ENCODE data around the gene F2. TPM values are rescaled to one million over a fixed set of nuclear protein-coding genes. Genes with fewer than 3 reads are reported as not detected.

F2 gene
- total RNA-seq, 1 experiment from 2014 or later: 0.47 TPM

- Histone ChIP-seq H4K20me1 (ENCODE audit: insufficient read depth) (no peaks in the 10 kb centered on the region), H3K4me3 (replicated peaks in 1 of 2; ENCODE audit: low read depth in 1 of 2, low read length in 2 of 2) (no peak overlapping the region), H3K27me3 (ENCODE audit: insufficient read depth, low read length) (no peaks in the 10 kb centered on the region), H3K4me1 (ENCODE audit: control insufficient read depth in 1 of 2, insufficient read depth in 2 of 2, low read length in 2 of 2) (peaks cover 0 to 4% of the 10 kb centered on the region in 2 experiments; a peak in 1 of 4 replicates), H3K9me2 (ENCODE audit: insufficient read depth) (no peaks in the 10 kb centered on the region), H3K27ac (ENCODE audit: low read depth, low read length) (no peak overlapping the region), H2AFZ (ENCODE audit: low read depth, low read length, poor library complexity, severe bottlenecking) (no peak overlapping the region), H3K9me3 (ENCODE audit: control insufficient read depth in 1 of 2, insufficient read depth in 1 of 2, low read depth in 1 of 2, low read length in 2 of 2) (no peaks in the 10 kb centered on the region), H3K36me3 (ENCODE audit: control insufficient read depth in 1 of 2, insufficient read depth in 2 of 2, low read length in 2 of 2) (peaks cover 7 to 20% of the 10 kb centered on the region in 2 experiments; a peak in 3 of 4 replicates), H3K79me2 (ENCODE audit: insufficient read depth, low read length) (no peaks in the 10 kb centered on the region), H3K4me2 (ENCODE audit: low read length) (no peak overlapping the region), H3K9ac (ENCODE audit: low read length) (no peak overlapping the region)
- ATAC-seq (no peak), DNase-seq (ENCODE audit: low read depth, low spot score) (no peak)
- TSS peak; percentile 22 for BruUV-seq (replicated peaks)
- POLR2A ChIA-PET: no interaction called here
- TF ChIP-seq CEBPB (IDR thresholded peaks at IDR 0.05; ENCODE audit: low read depth) (no peak), POLR2A (IDR thresholded peaks at IDR 0.05; ENCODE audit: borderline replicate concordance, extremely low read depth, insufficient read depth, insufficient read length) (no peak), ZBTB33 (IDR thresholded peaks at IDR 0.05; ENCODE audit: extremely low read depth, insufficient replicate concordance, low read length) (no peak), EZH2phosphoT487 (IDR thresholded peaks at IDR 0.05; ENCODE audit: borderline replicate concordance) (no peak), MAX (IDR thresholded peaks at IDR 0.05) (no peak), JUND (IDR thresholded peaks at IDR 0.05) (no peak), SRF (IDR thresholded peaks at IDR 0.05; ENCODE audit: low read depth) (no peak), TCF7L2 (IDR thresholded peaks at IDR 0.05; ENCODE audit: borderline replicate concordance, extremely low read depth, insufficient read depth, insufficient read length) (no peak)
- CTCF ChIA-PET: no interaction called here
- RAD21 ChIA-PET (ENCODE audit: low non-redundant PET in 1 of 2, low total read pairs in 2 of 2, uncharacterized antibody in 2 of 2, unreplicated experiment in 2 of 2): no interaction called here
- intact Hi-C loops (cut with micrococcal nuclease): no loop called here
Observed at GRCh38 chr11:46672381-46672839, 46.6 kb upstream of the F2 start.
